HG03039 (cell line): ENCODE data around the gene SEBOX.

Experiments used
- ATAC-seq: cut with Tn5 transposase; IDR thresholded peaks from one replicate; pipeline ENCODE4 v1.9.1; 2021; ENCODE audit warnings: mild to moderate bottlenecking, moderate library complexity; ENCODE audit not compliant: unreplicated experiment

Gene SEBOX

GRCh38 chr17:28364665-28365363, at the start of gene SEBOX:
TSS of gene SEBOX (minus strand) at chr17:28365199. CDS start at chr17:28365151, 48 bp downstream.
- ATAC-seq: no peak

- no peak for ATAC-seq
These were observed 48.8 kb upstream of the SEBOX start for GRCh38 chr17:28413804-28414203.

- ATAC-seq: no peak
These were observed 47.1 kb upstream of the SEBOX start for GRCh38 chr17:28412099-28412498.

GRCh38 chr17:28407974-28408306, 42.9 kb upstream of the SEBOX start:
- ATAC-seq: no peak

GRCh38 chr17:28407130-28407973, 42.4 kb upstream of the SEBOX start:
- ATAC-seq: no peak

- ATAC-seq: no peak
These were observed 41.4 kb upstream of the SEBOX start for GRCh38 chr17:28406473-28406814.

- peak; percentile 54 for ATAC-seq
These were observed 40.9 kb upstream of the SEBOX start, which contains the start of gene SLC46A1 for GRCh38 chr17:28405632-28406472. TSS of gene SLC46A1 (minus strand) at chr17:28406212. CDS start at chr17:28406114, 98 bp downstream.

GRCh38 chr17:28404812-28405570, 40.0 kb upstream of the SEBOX start:
- ATAC-seq: no peak

- ATAC-seq: no peak
These were observed 39.4 kb upstream of the SEBOX start for GRCh38 chr17:28404461-28404811.

- ATAC-seq: no peak
These were observed 39.0 kb upstream of the SEBOX start for GRCh38 chr17:28404007-28404406.

GRCh38 chr17:28402844-28403243, 37.8 kb upstream of the SEBOX start:
- no peak for ATAC-seq

- ATAC-seq: no peak
These were observed 37.2 kb upstream of the SEBOX start for GRCh38 chr17:28402224-28402630.

- no peak for ATAC-seq
These were observed 34.8 kb upstream of the SEBOX start for GRCh38 chr17:28399808-28400207.

- ATAC-seq: no peak
These were observed 33.4 kb upstream of the SEBOX start for GRCh38 chr17:28398280-28398981.

- no peak for ATAC-seq
These were observed 32.8 kb upstream of the SEBOX start for GRCh38 chr17:28397687-28398279.

GRCh38 chr17:28397275-28397674, 32.3 kb upstream of the SEBOX start:
- ATAC-seq: no peak

GRCh38 chr17:28396635-28397239, 31.7 kb upstream of the SEBOX start:
- ATAC-seq: no peak

GRCh38 chr17:28395968-28396367, 31.0 kb upstream of the SEBOX start:
- ATAC-seq: no peak

- no peak for ATAC-seq
These were observed 30.4 kb upstream of the SEBOX start for GRCh38 chr17:28395426-28395825.
